DMS 273 (cell line): ENCODE measurements around the gene MKRN2.
"Not testable (repeated sequence)": the region's sequence is repeated elsewhere in the genome, so short reads cannot be mapped to it uniquely, and the experiment has no call there.

Experiments
- DNase-seq: peaks from one replicate; lab custom pipeline; 2025; ENCODE audit not compliant: unreplicated experiment; lab: John Stamatoyannopoulos, UW

Gene MKRN2

DNA sequence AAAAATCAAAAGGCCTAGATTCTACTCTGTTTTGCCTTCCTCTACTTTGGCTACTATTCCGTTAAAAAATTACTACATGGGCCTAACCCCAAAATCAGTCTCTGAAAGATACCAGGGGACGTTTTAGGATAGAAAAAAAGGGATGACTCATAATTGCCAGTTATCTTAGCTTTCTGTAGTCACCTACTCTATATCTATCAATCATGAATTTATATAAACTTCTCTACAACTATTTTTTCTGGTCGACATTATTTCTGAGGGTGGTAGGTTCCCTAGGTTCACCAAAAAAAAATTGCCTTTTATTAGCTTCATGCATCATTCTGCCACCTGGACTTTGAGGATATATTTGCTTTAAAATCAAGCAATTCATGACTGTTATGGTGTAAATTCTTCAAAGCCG lies 70.5 kb downstream of the MKRN2 start:
- no peak for DNase-seq

DNA sequence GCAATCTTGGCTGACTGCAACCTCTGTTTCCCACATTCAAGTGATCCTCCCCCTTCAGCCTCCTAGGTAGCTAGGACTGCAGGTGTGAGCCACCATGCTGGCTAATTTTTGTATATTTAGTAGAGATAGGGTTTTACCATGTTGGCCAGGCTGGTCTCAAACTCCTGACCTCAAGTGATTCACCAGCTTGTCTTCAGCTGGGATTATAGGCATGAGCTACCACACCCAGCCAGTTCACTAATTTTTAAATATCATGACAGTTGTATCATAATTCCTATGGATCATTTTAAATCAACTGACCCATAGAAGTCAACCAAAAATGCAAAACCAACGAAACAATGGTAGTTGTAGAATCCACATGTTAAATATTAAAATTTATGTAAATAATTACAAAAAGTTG lies 71.9 kb downstream of the MKRN2 start:
- no peak for DNase-seq

DNA sequence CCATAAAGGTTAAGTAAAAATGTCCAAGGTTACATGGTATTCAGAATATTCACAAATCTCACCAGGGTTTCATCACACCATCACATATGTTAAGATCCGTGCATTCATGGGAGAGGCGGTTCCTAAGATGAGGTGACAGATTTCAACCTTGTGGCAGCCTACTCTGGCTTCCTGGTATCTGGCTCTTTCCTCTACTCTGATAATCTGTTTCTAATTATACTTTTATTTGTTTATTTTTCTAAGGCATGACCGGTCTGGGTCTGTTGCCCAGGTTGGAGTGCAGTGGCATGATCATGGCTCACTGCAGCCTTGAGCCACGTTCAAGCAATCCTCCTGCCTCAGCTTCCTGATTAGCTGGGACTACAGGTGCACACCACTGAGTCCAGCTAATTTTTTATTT lies 72.7 kb downstream of the MKRN2 start:
- DNase-seq = peak; percentile 22

DNA sequence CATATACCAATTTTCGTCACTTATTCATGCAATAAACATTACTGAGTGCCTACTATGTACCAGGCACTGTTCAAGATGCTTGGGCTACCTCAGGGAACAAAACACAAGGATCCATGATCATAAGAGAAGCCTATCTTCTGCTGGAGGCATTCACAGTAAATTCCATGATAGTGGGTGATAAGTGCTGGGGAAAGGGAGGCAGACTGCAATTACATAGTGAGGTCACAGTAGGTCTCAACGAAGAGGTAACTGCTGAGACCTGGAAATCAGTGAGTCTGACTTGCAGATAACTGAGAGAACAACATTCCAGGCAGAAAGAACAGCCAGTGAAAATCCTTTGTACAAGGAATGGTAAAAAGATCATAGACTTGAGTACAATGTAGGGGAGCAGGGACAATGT lies 73.4 kb downstream of the MKRN2 start:
- DNase-seq = no peak

DNA sequence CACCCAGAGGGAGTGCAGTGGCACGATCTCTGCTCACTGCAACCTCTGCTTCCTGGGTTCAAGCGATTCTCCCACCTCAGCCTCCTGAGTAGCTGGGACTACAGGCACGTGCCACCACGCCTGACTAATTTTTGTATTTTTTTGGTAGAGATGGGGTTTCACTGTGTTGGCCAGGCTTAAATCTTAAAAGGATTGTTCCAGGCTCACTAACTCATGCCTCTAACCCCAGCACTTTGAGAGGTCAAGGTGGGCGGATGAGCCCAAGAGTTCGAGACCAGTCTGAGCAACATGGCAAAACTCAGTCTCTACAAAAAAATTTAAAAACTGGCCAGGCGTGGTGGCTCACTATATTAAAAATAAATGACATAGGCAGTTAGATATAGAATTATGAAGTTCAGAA lies 74.0 kb downstream of the MKRN2 start:
- not testable (repeated sequence) for DNase-seq

DNA sequence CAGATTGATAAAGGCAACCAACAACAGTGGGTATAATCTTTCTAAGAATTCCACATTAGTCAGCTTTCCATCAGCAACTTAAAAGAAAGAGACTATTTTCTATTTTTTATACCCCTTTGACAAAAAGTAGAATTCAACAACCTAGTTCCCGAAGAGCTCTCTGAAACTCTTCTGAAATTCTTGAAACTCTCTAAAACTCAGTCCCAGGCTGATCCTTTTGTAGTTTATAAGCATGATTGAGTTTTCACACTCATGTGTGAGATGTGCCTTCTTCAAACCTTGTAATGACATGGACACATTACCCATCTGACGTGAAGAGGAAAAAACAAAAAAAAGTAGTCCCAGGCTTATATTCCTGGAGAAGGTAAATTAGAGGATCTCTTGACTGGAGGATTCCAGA lies 75.6 kb downstream of the MKRN2 start:
- DNase-seq = no peak

DNA sequence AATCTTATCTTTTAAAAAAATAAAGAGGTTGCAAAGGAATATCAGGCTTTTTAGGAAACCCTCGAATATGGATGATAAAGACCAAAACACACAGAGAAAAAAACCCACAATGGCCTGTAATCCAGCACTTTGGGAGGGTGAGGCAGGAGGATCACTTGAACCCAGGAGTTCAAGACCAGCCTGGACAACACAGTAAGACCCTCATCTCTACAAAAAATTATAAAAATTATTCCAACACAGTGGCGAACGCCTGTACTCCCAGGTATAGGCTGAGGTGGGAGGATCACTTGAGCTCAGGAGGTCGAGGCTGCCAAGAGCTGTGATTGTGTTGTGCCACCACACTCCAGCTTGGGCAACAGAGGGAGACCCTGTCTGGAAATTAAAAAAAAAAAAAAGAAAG lies 76.2 kb downstream of the MKRN2 start:
- no peak for DNase-seq
